ENCODE data around the gene CCNA2. TPM values are rescaled to one million over a fixed set of nuclear protein-coding genes. Genes with fewer than 3 reads are reported as not detected.
A peak's percentile ranks its signal among the peaks of the same experiment; 100 is the strongest.

CCNA2 gene
- total RNA-seq, 1 donor from 2014 or later, result 3.2 TPM

DNA sequence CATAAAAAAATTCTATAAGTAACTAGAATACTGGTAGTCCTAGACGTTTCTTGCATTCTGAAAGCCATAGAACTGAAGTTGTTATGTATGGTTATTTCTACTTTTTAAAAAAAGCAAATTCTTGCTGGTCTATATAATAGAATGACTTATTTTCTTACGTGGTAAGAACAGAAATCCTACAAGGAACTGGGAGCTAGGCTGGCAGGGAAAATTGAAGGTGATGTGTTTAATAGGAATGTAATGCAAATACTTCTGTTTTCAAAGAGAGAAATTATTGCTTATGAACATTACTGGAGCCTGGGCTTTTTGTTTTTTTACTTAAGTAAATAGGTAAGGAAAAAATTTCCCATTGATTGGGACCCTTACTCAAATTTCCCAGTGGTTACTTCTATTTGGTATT is 8.9 kb downstream of the CCNA2 start:
- DNase-seq (ENCODE audit: low spot score), result no peak
- intact Hi-C loops (cut with DNase I), result no loop called here
- no peak for ATAC-seq

GRCh38 chr4:121811122-121811521 is 12.6 kb downstream of the CCNA2 start:
- ATAC-seq (no peak), DNase-seq (ENCODE audit: low spot score) (no peak)
- intact Hi-C loops (cut with DNase I), result no loop called here

- no peak for DNase-seq (ENCODE audit: low spot score)
- ATAC-seq, result no peak
- intact Hi-C loops (cut with DNase I), result no loop called here
Measured at GRCh38 chr4:121806411-121806810, 17.3 kb downstream of the CCNA2 start.

GRCh38 chr4:121801715-121802075 is 22.0 kb downstream of the CCNA2 start:
- intact Hi-C loops (cut with DNase I), result no loop called here
- DNase-seq (ENCODE audit: low spot score), result no peak
- ATAC-seq, result no peak

DNA sequence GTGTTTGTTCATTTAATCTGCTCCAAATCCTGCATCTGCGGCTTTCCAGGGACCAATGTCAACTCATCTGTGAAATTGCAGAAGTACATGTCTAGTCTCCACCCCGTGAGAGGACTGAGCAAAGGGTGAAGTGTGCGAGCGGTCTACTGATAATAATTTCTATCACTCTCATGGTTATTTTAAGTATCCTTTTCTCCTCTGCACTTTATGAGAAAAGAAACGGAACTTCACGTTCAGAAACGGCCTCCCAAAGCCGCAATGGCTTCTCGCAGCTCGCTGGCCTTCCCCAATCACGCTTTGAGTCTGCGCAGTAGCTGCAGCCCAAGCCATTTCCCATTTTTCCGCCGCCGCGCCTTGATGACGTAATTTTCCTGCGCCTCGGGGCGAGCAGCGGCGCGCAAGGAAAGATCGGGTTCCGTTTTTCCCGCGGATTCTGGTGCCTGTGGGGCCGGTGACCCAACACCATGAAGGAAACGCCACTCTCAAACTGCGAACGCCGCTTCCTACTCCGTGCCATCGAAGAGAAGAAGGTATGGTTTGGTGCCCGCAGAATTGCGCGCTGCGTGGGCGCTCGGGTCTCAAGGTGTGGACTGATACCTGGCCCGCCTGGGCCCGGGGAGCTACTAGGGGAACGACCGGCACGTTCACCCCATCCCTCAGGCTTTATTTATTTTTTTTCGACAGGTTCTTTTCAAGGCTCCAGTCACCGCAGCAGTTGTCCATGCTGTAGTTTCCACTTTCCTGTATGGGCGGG is 22.5 kb downstream of the CCNA2 start, which contains the start of gene EXOSC9:
TSS of gene EXOSC9 (plus strand) at position 363 of the 754 bp plus-strand sequence. CDS start at position 465, 102 bp downstream.
- DNase-seq (ENCODE audit: low spot score) (peak; percentile 98), ATAC-seq (peak; percentile 98)
- intact Hi-C loops (cut with DNase I), result no loop called here

- ATAC-seq (peak; percentile 47), DNase-seq (ENCODE audit: low spot score) (no peak)
- intact Hi-C loops (cut with DNase I), result no loop called here
Measured at GRCh38 chr4:121800638-121800960, 23.1 kb downstream of the CCNA2 start.

GRCh38 chr4:121799867-121800501 is 23.7 kb downstream of the CCNA2 start:
- intact Hi-C loops (cut with DNase I), result no loop called here
- ATAC-seq (no peak), DNase-seq (ENCODE audit: low spot score) (no peak)

GRCh38 chr4:121799208-121799823 is 24.4 kb downstream of the CCNA2 start:
- no peak for ATAC-seq
- intact Hi-C loops (cut with DNase I), result no loop called here

GRCh38 chr4:121796283-121796682 is 27.4 kb downstream of the CCNA2 start:
- intact Hi-C loops (cut with DNase I), result no loop called here
- DNase-seq (ENCODE audit: low spot score), result no peak
- no peak for ATAC-seq

More at GRCh38 chr4:121799208-121799823, 24.4 kb downstream of the CCNA2 start:
- no peak for DNase-seq (ENCODE audit: low spot score)

GRCh38 chr4:121794505-121795188 is 29.0 kb downstream of the CCNA2 start:
- DNase-seq (ENCODE audit: low spot score) (no peak), ATAC-seq (no peak)
- intact Hi-C loops (cut with DNase I), result no loop called here

DNA sequence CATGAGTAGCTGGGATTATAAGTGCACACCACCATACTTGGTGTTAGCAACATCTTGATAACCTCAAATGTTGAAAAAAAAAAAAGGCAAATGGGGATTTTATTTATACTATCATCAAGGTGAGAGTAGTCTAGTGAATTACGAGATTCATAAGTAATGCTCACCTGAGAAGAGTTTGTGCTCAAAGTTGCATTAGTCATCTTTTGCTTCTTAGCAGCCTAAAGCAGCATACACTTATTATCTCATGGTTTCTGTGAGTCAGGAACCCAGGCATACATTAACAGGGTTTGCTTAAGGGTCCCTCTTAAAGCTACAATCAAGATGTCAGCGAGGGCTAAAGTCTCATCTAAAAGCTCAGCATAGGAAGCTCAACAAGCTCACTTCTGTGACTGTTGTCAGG is 30.7 kb downstream of the CCNA2 start:
- DNase-seq (ENCODE audit: low spot score), result no peak
- ATAC-seq, result no peak
- intact Hi-C loops (cut with DNase I), result no loop called here

DNA sequence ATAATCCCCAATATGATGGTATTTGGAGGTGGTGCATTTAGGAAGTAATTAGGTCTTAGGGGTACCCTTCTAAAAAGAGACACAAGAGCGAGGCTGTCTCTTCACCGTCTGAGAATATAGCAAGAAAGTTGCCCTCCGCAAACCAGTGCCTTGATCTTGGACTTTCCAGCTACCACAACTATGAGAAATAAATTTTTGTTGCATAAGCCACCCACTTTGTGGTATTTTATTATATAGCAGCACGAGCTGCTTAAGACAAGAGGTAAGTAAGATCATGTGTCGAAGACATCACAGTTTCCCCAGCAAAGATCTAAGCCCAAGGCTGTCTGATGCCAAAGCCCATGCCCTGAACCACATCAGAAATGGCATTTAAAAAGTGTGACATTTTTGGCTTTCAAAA is 32.2 kb downstream of the CCNA2 start:
- intact Hi-C loops (cut with DNase I), result no loop called here
- ATAC-seq, result no peak

GRCh38 chr4:121790976-121791375 is 32.7 kb downstream of the CCNA2 start:
- no peak for ATAC-seq
- DNase-seq (ENCODE audit: low spot score), result no peak
- intact Hi-C loops (cut with DNase I), result no loop called here

More for the DNA sequence above, 32.2 kb downstream of the CCNA2 start:
- no peak for DNase-seq (ENCODE audit: low spot score)

DNA sequence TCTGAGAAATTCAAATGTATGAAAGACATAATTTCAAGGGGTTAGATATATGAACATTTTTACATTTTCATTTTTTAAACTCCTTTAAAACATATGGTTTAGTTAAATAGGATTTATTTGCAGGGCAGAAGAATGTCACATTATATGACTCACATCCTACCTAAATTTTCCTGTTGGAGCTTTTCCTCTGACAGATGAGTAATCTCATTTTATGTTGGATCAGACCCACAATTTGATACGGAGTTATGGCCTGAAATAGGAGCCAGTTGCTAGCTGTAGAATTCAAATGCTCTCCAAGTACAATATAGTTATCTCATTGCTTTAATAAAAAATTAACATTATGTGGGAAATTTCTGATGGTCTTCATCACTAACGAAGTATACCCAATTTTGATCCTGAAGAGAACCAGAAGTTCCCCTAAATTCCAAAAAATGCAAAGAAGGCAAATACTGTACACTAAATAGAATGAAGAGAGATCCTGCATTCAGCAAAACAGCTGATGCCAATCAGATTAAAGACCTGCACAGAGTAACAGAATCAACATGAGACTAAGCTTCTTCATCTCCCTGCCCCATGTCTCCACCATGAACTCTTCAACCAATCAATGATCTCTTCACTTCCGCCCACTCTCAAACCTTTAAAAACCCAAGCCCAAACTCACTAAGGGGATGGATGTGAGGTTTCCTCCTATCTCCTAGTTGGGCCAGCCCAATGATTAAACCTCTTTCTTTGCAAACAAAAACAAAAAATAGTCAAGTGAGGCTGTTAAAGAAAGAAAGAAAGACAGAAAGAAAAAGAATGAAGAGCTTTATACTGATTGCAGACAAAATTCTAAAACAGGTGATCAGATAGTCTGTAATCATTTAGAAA is 33.5 kb downstream of the CCNA2 start:
- DNase-seq (ENCODE audit: low spot score), result no peak
- intact Hi-C loops (cut with DNase I), result no loop called here
- ATAC-seq, result no peak

DNA sequence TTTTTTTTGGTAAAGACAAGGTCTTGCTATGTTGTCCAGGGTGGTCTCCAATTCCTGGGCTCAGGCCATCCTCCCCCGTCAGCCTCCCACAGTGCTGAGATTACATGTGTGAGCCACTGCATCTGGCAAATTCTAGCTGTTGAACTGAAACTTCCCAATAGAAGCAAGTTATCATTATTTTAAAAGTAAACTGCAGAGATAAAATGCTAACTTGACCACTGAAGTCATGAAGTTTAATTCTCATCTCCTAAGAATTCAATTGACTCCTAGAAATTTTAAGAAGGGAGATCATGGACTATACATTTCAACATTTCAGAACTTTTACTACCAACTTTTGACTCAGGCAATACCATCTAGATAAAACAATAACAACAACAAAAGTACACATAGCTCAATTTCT is 34.2 kb downstream of the CCNA2 start:
- ATAC-seq, result no peak
- intact Hi-C loops (cut with DNase I), result no loop called here
- DNase-seq (ENCODE audit: low spot score), result no peak

- intact Hi-C loops (cut with DNase I), result no loop called here
- DNase-seq (ENCODE audit: low spot score), result no peak
- ATAC-seq, result no peak
Measured at GRCh38 chr4:121788896-121789295, 34.8 kb downstream of the CCNA2 start.

DNA sequence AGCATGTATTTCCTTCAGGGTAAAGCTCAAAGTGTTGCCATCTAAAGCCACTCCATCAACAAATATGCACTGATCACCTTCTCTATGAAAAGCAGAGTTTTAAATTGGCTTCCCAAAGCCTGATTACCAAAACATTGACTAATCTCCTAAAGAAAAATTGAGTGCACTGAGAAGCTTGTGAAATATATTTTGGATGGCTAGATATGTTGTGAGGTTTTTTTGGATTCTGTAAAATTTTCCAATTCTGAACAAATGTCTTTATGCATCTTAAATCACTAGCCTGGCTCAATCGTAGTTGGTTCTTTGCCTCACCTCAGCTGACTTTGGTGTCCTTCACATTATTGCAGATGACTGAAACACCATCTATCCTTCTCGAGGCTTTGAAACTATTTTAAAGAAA is 37.5 kb downstream of the CCNA2 start:
- intact Hi-C loops (cut with DNase I), result no loop called here
- DNase-seq (ENCODE audit: low spot score), result no peak
- ATAC-seq, result no peak

GRCh38 chr4:121785479-121785878 is 38.2 kb downstream of the CCNA2 start:
- ATAC-seq, result peak; percentile 84
- peak; percentile 61 for DNase-seq (ENCODE audit: low spot score)
- intact Hi-C loops (cut with DNase I), result no loop called here

GRCh38 chr4:121784975-121785374 is 38.7 kb downstream of the CCNA2 start:
- intact Hi-C loops (cut with DNase I), result no loop called here
- DNase-seq (ENCODE audit: low spot score) (no peak), ATAC-seq (peak; percentile 84)
